ENCODE results near the gene PPP2R2B.
"Not testable (repeated sequence)": the region's sequence is repeated elsewhere in the genome, so short reads cannot be mapped to it uniquely, and the experiment has no call there.

The PPP2R2B gene

DNA sequence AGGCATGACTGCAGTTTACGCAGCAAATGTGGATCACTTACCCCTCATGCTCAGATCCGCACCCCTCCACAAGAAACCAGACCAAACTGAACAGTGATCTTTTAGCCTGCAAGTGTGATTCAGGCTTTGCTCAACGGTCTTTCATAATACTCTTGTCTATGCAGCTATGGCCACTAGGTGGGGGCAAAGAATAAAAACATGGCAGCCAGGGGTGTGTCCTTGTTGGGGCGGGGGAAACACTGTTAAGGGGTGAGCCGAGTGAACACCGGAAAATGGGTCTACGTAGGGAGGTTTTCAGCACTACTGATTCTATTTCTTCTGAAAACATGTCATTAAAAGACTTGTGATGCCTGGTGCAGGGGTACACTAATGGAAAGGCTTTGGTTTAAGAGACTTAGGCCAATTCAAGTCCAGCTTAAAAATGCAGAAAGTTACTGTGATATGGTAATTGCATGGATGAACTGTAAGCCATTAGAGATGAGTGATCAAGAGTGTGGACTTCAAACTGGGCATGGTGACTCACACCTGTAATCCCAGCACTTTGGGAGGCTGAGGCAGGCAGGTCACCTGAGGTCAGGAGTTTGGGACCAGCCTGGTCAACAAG lies 312.7 kb downstream of the PPP2R2B start:
- DNase-seq (ENCODE audit: insufficient read length, low spot score): peak; percentile 24
- FAIRE-seq: peak; percentile 71

DNA sequence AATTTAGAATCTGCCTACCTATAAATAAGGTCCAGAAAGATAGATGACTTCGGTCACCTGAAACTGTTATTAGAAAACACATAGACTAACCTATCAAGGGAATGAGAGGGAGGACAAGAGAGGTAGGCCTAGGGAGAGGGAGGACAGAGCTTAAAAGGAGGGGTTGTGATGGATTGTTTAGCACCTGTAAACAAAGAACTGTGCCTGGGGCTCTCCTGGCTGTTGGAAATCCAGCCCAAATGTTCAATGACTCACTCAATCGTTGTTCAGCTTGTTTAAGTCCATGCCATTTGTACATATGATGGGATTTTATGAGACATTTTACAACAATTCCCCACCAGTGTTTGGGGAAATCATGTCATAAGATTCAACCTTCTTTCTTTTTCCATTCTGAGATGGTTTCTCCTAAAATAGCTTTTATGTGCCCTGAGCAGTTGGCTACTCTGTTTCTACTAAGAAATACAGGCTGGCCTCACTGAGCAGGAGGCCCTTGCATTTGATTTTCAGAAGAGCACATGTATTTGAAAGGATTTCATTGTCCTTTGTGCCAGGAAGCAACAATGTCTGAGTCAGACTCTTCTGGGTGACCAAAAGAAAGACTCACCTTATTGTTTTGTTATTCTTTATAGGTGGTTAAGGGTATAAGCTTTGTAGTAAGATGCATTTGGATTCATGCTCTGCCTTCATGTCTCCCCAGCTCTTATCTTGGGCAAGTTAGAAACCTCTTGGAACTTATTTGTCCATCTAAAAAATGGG lies 314.4 kb downstream of the PPP2R2B start:
- FAIRE-seq (no peak), DNase-seq (ENCODE audit: insufficient read length, low spot score) (no peak)

DNA sequence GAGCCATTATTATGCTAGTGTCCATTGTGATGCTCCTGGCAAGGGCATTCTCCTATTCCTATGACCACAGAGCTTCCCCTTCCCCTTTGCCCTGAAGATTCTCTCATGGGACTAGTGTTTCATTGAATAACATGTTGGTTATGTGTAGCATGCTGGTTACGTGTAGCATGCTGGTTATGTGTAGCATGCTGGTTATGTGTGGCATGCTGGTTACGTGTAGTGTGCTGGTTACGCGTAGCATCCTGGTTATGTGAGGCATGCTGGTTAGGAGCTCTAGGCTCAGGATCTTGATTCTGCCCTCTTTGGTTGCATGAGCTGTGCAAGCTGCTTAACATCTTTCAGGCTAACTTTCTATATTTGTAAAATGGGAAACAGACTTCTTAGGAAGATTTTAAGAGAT lies 316.1 kb downstream of the PPP2R2B start:
- no peak for DNase-seq (ENCODE audit: insufficient read length, low spot score)
- no peak for FAIRE-seq

DNA sequence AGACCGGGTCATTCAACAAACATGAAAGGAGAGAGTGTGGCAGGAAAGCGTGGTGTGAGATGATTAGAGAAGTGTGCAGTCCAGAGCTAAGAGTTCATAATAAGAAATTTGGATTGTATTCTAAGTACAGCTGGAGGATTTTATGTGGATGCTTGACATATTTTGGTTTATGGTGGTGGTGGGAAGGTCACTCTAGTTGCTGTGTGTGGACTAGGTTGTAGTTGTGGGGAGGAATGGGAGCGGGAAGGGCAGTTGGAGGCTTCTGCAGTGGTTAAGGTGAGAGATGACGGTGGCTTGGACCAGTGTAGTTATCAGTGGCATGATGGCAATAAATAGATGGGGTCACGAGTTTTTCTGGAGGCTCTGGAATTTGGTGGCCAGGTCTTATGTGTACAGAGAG lies 316.8 kb downstream of the PPP2R2B start:
- DNase-seq (ENCODE audit: insufficient read length, low spot score): no peak
- no peak for FAIRE-seq

DNA sequence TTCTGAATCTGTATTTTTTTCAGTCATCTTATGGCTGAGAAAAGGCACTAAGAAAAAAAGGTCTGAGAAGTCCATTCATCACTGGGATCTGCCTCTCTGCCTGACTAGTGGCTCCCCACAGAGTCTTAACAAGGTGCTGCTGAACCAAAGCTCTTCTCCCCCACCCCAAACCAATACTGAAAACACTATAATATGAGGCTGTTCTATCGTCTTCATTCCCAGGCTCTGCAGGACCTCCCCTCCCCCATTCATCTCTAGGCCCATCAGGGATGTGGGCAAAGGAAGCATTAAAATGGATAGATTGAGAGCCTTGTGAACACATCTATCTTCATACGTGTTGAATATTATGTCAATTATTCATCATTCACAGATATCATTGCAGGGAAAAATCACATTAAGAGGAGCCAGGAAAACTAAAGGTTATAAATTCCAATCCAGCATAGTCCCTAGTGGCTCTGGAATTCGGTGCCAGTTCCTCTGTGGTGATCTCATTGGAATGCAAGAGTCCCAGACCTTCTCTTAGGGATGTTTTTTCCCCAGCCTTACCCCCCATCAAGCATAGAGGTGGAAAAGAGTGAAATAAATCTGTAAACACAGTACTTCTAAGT lies 318.2 kb downstream of the PPP2R2B start:
- DNase-seq (ENCODE audit: insufficient read length, low spot score) (no peak), FAIRE-seq (no peak)

DNA sequence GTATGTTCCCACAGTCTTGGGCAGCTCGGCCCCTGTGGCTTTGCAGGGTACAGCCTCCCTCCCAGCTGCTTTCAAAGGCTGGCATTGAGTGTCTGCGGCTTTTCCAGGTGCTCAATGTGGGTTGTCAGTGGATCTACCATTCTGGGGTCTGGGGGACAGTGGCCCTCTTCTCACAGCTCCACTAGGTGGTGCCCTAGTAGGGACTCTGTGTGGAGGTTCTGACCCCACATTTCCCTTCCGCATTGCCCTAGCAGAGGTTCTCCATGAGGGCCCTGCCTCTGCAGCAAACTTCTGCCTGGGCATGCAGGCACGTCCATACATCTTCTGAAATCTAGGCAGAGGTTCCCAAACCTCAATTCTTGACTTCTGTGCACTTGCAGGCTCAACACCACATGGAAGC lies 321.7 kb downstream of the PPP2R2B start:
- not testable (repeated sequence) for FAIRE-seq

DNA sequence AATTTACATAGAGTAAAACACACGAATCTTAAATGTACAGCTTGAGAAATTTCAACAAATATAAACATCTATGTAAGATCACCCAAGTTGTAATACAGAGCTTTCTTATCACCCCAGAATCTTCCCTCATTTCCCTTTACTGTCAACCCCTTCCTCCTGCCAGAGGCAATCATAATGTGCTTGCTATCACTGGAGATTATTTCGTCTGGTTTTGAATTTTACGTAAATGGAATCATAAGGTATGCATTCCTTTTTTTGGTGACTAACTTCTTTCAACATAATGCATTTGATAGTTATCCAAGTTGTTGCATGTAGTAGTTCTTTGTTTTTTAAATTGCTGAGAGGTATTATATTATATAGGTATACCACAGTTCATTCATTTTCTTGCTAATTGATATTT lies 325.1 kb downstream of the PPP2R2B start:
- no peak for DNase-seq (ENCODE audit: insufficient read length, low spot score)
- no peak for FAIRE-seq

More for the DNA sequence above, 321.7 kb downstream of the PPP2R2B start:
- not testable (repeated sequence) for DNase-seq (ENCODE audit: insufficient read length, low spot score)

DNA sequence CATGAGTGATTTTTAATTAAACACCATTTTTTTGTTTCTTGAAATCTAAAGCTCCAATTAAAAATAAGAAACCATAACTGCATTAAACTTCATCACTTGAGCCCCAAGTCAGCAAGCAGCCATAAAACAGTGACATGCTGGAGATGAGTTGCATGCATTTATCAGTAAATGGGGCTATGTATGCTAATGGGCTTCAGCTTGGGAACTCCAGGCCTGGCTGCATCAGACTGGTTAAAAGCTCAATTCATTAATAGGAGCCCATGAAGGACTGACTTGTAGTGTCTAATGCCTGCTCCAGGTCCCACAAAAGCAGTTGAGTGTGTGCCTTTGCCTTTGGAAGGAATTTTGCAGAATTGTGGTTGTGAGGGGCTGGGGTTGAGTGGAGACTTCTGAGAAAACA lies 328.9 kb downstream of the PPP2R2B start:
- FAIRE-seq: no peak

DNA sequence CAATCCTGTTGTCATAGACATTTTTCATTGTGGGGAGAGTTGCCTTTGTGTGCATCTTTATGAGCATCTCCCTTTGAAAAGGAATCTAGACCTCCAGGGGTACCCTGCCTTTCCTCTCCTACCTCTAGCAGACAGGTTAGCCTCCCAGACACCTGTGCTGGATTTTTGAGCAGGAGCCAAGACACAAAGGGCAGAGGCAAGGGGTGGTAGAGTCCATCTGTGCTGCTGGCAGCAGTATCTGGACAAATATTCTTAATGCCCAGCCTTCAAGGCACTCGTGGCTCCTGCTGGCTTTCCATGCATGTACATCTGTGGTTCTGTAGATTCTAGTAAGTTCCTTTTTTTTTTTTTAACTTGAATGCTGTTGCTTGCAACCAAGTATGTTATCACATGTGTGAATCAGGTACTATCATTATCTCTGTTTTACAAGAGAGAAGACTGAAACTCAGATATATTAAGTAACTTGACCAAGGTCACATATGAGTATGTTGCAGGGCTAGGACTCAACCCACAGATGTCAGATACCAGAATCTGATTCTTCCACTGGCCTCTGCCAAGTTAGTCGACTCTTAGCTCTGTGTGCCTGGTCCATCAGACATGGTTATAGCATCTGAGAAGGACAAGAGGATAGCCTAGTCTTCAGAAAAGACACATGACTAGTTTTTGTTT lies 329.6 kb downstream of the PPP2R2B start:
- DNase-seq (ENCODE audit: insufficient read length, low spot score): no peak
- FAIRE-seq: no peak

More for the DNA sequence above, 328.9 kb downstream of the PPP2R2B start:
- DNase-seq (ENCODE audit: insufficient read length, low spot score): no peak

DNA sequence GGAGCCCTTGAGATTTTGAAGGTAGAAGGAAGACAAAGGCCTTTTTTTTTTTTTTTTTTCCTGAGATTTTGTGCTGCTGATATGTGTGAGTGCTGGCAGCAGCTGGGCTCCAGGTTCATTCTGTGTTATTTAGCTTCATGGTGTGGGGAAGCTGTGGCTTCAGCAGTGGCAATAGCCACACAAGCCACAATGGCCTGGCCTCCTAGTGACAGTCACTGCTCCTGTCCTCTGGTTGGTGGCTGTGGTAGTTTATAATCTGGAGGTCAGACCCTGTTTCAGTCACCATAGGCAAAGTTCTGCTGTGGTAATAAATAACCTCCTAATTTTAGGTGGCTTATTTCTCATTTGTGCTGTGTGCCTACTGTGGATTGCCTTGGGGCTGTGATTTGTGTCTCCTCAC lies 334.3 kb downstream of the PPP2R2B start:
- no peak for FAIRE-seq

DNA sequence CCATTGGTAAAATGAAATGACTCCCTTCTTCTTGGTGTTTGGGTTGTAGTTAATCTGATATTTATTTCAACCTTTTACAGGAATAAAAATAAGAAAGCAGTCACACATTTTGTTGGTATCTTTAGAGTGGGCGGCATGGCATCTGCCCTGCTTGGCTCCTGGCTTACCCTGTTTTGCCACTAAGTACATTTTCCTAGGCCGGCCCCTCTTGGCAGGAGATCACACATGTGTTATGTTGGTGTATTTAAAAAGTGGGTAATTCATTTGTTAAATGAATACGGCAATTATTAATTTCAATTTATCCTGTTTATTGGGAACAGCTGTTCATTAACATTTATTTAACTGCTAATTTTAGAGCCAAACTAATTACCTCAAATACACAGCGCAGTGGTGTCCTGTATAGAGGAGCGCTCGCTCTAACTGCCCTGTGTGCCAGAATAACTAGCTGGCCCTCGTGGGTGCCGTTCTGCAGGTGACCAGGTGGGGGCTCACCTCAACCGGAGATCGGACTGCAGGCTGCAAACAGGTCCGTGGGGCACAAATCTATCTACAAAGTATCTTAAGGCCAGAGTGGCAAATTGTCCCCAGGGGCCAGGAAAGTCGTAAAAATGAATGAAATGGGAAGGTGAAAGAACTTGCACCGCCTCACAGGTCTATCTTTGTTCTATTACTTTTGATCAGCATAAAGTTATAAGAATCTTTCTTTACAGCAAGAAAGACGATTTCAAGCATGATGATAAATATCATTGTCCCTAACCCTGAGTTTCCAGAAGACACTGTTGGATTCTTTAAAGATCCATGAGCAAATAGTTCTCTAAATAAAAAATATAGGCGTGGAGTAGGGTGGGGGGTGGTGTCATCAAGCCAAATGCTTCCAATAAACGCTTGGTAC lies 336.4 kb downstream of the PPP2R2B start:
- FAIRE-seq (peak; percentile 70), DNase-seq (ENCODE audit: insufficient read length, low spot score) (peak; percentile 47)

More for the DNA sequence above, 334.3 kb downstream of the PPP2R2B start:
- no peak for DNase-seq (ENCODE audit: insufficient read length, low spot score)

DNA sequence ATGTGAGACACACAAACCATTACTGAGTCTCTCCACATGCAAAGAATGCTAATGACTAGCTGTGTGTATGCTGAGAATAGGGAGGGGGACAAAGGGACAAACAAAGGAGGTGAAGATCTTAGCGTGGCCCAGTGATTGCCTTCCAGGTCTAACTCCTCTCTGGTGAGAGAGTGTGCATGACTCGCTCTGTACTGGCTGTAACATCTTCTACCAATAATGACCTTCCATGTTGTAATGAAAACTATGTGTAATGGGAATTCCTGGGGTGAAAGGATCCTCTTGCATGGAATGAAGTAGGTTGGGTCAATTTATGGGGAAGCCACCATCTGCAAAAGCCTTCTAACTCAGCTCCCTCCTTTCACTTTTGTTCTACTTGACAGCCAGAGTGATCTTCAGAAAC lies 338.1 kb downstream of the PPP2R2B start:
- no peak for FAIRE-seq
- DNase-seq (ENCODE audit: insufficient read length, low spot score): no peak

DNA sequence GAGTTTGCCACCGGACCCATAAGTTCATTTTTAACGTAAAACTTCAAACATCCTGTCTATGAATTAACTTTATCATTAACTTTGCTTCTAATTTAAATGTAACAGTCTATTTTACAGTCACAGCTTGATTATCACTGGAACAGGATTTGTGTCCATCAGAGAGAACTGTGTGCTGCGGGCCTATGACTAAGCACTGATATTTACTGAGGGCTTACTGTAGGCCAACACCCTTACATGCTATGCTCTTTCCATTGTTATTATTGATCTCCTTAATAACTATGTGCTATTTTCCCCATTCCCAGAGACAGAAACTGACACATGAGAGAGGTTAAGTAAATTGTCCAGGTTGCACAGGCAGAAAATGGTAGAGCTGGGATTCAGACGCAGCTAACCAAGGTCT lies 338.6 kb downstream of the PPP2R2B start:
- DNase-seq (ENCODE audit: insufficient read length, low spot score) (no peak), FAIRE-seq (no peak)

DNA sequence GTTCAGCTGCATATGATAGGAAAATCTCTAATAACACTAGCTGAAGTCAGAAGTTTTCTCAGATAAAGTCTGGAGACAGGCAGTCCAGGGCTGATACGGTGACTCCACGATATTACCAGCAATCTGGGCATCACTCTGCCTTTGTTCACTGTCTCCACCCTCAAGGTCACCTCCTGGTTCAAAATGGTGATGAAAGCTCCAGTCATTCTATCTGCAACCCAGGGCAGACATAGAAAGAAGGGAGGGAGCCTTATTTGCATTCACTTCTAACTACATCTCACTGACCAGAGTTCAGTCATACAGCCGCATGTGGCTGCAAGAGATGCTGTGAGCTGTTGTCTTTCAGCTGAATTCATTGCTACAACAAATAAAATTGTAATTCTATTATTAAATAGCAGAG lies 340.1 kb downstream of the PPP2R2B start:
- FAIRE-seq: no peak
- no peak for DNase-seq (ENCODE audit: insufficient read length, low spot score)

DNA sequence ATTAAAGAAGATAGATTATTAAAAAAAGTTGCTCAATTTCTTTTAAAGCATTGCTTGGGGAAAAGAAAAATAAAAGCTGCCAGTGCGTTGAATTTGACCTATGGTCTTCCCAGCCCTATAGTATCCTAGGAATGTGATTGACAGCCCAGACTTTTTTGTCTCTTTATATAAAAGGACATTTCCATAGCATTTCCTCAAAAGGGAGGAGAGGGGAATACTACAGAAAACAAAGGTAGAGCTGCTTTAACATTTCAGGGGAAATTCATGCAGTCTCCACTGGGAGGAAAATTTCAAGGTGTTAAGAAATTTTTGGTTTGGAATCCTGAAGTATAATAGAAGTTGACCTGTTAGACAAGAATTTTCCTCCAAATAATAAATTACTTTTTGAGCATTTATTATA lies 344.7 kb downstream of the PPP2R2B start:
- FAIRE-seq (no peak), DNase-seq (ENCODE audit: insufficient read length, low spot score) (no peak)

DNA sequence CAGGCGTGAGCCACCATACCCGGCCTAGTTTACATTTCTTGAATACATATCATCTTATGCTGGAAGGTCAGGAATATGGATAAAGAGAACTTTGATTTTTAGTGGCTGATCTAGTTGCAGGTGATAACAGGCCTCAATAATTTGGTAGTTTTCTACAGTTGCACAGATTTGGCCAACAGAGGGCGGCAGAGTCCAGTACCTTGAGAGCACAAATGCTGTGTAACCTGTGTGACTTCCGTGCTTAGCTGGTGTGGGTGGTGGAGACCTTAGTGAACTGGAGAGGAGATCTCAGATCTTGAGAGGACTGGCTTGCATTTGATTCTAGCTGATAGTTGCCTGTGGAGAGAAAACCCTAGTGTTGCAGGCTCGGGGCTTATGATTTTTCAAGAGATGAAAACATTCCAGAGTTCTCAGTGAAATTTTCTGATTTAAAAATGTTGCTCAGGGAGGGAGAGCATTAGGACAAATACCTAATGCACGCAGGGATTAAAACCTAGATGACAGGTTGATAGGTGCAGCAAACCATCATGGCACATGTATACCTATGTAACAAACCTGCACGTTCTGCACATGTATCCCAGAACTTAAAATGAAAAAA lies 345.2 kb downstream of the PPP2R2B start:
- DNase-seq (ENCODE audit: insufficient read length, low spot score) (peak; percentile 40), FAIRE-seq (peak; percentile 91)
